Measurements from ENCODE around the gene PGBD5.

Gene PGBD5

DNA sequence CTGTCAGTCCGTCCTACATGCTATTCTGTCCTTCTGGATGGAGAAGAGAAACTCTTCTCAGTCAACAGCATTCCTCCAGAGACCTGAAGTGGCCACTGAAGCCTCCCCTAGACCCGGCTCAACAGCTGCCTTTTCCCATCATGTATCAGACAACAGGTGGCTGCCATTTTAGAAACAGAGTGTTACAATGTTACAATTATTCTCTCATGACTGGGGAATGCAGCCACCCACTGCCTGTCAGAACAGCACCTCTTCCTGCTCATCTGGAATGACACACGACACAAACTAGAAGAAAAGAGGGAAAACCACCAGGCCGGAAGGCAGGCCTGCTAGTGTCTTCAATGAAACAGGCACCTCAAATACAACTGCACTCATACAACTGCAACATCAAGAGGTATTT is 105.3 kb downstream of the PGBD5 start:
- DNase-seq: no peak

DNA sequence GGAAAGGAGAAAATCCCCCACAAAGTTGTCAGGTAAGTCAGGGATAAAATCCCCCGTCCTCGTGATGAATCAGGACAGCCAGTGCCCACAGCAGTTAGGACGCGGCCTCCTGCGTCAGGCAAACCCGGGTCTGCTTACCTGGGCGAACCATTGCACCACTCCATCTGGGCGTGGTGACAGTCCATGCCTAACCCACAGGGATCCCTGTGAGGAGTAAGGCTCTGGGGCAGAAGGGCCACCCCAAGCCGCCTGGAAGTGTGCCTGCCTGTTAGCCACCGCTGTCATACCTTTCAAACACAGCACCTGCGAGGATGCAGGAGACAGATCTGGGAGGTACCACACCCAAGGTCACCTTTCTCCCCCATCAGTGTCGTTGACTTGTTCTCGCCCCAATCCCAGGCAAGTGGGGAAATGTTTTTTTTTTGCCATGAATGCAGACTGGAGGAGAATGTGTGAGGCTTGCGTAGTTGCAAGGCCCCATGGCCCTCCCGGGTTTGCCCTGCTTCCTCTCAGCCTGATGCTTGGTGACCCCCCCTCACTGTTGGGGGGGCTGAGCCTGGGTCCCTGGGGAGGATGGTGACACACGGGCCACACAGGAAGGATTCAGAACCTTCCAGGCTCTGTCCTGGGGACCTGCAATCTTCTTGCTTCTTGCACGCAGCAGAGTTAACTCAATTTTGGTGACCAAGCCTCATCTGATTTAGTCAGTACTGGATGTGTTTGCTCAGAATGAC is 107.0 kb downstream of the PGBD5 start:
- no peak for DNase-seq

GRCh38 chr1:230317823-230318819 is 108.0 kb downstream of the PGBD5 start:
- DNase-seq: no peak

- no peak for DNase-seq
These were observed 109.0 kb downstream of the PGBD5 start for GRCh38 chr1:230316864-230317745.

DNA sequence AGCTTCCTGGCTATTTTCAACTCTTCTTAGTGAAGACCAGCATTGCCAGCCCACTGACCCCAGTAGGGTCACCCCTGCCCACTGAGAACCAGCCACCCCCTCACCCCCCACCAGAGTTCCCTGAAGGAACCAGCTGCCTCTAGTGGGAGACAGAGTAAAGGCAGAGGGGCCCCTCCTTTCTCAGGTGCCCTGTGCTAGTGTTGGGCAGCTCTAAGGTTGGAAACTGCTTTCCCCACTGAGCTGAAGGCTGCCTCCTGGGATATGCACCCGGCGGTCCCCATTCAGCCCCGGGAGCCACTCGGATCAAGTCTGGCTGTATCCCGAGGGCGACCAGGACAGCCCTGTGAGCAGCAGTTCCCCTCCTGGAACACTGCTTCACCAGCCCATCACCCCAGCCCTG is 111.0 kb downstream of the PGBD5 start:
- no peak for DNase-seq

GRCh38 chr1:230314142-230314470 is 112.0 kb downstream of the PGBD5 start:
- DNase-seq: no peak

DNA sequence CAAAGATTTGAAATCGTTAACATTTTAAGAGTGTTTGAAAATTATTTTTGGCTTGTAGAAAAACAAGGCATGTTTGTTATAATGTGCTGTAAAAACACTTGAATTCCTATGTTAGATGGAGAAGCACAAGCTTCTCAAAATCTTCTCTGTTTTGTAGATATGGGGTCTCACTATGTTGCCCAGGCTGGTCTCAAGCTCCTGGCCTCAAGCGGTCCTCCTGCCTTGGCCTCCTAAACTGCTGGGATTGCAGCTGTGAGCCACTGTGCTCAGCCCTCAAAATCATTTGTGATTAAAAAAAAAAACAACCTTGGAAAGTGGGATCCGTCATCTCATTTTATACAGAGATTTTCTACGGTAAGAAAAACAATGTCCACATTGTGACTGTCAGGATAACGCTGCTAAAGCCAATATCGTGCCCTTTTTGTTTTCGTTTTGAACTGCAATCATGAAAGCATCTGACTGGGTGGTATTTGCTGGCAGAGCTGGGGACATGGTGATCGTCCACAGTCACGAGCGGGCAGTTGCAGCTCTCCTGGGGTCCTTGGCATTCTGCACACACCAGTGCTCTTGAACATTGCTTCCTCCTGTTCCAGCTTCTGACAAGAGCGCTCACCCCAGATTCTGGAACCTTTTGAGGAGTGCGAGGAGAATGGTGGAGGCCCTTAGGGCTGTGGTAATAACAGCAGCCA is 112.5 kb downstream of the PGBD5 start:
- DNase-seq: no peak

DNA sequence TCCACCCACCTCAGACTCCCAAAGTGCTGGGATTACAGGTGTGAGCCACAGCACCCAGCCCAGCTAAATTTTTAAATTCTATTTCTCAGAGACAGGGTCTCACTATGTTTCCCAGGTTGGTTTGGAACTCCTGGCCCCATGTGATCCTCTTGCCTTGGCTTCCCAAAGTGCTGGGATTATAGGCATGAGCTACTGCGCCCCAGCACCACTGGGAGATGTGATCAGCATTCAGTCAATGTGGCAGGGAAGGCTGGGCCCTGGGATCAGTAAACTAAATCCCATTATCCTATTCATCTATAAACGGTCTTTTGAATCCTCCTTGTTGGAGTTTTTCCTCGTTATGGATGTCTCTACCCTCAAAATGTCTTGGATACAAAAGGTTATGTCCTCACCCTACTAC is 113.5 kb downstream of the PGBD5 start:
- DNase-seq: no peak

DNA sequence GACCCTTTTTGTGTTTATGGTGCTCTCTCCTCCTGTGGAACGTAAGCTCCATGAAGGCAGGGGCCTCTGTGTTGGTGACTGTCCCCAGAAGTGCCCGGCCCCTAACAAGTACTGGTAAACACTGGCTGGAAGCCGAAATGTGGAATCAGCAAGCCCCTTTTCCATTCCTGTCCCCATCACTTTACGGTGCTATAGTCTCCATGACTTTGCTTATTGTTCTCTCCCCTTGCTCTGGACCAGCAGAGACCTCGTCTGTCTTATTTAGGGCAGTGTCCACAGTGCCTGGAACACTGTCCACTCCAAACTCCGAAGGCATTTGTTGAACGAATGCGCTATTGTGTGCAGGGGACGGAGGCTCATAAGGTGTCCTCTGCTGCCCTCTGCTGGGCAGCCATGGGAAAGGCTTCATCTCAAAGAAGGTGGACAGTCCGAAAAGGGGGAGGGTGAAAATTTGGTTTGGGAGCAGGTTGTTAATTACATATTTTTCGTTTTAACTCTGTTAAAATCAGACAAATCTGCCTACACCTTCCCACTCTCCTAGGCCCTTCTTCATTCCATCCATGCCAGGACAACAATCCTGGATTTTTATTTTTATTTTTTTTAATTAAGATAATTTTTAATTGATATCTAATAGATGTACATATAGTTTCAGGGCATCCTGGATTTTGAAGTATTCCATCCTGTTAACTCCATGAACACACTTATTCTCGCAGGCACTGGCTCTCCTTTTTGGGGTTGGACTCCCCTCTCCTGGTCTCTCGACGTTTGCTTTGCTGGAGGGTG is 115.6 kb downstream of the PGBD5 start:
- DNase-seq: peak; percentile 60

GRCh38 chr1:230309646-230310177 is 116.4 kb downstream of the PGBD5 start:
- no peak for DNase-seq

- no peak for DNase-seq
These were observed 117.3 kb downstream of the PGBD5 start for GRCh38 chr1:230308821-230309220.

- no peak for DNase-seq
These were observed 118.1 kb downstream of the PGBD5 start for GRCh38 chr1:230308039-230308438.

GRCh38 chr1:230307213-230307612 is 118.9 kb downstream of the PGBD5 start:
- DNase-seq: no peak

- peak; percentile 9 to 26 for DNase-seq
These were observed 120.0 kb downstream of the PGBD5 start for GRCh38 chr1:230306169-230306568.

DNA sequence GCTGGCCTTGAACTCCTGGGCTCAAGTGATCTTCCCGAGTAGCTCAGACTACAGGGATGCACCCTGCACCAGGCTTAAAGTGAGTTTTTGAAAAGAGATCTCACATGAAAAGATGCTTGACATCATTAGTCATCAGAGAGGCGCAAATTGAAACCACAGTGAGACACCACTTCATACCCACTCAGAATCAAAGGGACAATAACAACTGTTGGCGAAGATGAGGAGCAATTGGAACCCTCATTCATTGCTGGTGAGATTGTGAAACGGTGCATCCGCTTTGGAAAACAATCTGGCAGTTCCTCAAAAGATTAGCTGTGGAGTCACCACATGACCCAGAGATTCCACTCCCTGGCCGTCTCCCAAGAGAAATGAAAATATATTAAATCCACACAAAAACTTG is 122.3 kb downstream of the PGBD5 start:
- DNase-seq: no peak

GRCh38 chr1:230303069-230303468 is 123.1 kb downstream of the PGBD5 start:
- DNase-seq: no peak

DNA sequence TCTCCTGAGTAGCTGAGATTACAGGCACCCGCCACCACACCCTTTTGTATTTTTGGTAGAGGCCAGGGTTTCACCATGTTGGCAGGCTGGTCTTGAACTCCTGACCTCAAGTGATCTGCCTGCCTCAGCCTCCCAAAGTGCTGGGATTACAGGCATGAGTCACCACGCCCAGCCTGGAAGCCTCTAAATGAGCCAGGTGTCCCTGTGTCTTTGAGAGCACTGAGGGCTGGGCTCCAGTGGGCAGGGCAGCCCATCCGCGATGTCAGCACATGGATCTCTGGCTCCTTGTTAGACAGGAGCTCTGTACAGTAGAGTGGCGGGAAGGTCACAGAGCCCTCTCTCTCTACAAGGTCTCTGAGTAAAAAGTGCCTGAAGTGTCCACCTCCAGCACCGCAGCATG is 124.3 kb downstream of the PGBD5 start:
- no peak for DNase-seq

DNA sequence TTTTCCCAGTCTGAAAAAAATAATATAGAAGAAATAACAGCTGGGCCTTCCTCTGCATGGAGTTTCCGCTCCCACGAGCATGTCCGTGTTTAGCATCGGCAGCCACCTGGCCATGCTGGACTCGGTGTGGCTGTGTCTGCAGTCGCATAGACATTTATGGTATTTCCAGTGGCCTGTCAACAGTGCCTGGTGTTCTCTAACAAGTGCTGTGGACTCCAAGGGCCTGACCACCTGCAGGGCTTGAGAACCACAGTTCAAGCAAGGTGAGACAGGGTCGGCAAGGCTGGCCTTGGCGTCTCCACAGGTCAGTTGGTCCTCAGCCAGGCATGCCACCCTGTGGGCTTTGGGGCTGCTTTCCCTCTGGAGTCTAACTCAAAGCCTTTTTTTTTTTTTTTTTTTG is 124.8 kb downstream of the PGBD5 start:
- no peak for DNase-seq

- peak in 1 of 2 donors; percentile 27 for DNase-seq
These were observed 125.5 kb downstream of the PGBD5 start for GRCh38 chr1:230300322-230301301.
